GM19351 (cell line): ENCODE measurements around the gene ADSS1.

Source experiments
- ATAC-seq: cut with Tn5 transposase; IDR thresholded peaks from one replicate; pipeline ENCODE4 v1.9.1; 2021; ENCODE audit warnings: mild to moderate bottlenecking, moderate library complexity; ENCODE audit not compliant: unreplicated experiment

ADSS1 gene

DNA sequence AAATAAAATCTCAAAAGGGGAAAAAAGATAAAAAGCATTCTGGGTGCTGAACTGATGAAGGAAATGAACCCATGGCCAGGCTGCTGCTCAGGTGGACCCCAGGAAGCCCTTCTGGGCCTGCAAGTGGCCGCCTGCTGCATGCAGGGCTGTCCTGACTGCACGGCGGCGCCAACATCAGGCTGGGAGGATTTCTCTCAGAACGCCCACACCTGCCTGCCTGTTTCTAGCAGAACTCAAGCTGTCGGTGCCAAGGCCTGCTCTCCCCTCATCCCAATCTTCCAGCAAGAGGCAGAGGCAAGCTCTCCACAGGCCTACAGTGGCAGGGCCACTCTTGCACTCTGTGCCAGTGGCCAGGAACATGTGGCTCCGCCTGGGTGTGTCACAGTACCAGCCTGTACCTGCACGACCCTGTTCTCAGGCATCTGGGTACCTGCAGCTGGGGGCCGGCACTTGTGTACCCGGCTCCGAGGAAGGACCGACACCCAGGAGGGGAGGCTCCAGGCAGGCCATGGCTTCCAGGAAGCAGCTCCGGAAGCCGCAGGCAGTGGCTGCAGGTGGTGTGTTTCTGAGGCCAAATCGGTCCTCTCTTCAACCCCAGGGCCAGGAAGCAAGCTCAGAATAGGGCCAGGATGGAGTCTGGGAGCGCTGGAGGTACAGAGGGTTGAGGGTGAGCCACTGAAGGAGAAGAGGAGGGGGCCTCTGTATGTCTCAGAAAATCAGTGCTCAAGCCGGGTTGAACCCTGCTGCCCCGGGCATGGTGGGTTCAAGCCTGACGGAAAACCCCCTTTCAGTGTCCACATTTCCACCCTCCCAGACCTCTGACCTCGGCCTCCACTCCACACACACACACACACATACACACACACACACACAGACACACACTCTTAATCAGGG is 37.2 kb upstream of the ADSS1 start:
- no peak for ATAC-seq

DNA sequence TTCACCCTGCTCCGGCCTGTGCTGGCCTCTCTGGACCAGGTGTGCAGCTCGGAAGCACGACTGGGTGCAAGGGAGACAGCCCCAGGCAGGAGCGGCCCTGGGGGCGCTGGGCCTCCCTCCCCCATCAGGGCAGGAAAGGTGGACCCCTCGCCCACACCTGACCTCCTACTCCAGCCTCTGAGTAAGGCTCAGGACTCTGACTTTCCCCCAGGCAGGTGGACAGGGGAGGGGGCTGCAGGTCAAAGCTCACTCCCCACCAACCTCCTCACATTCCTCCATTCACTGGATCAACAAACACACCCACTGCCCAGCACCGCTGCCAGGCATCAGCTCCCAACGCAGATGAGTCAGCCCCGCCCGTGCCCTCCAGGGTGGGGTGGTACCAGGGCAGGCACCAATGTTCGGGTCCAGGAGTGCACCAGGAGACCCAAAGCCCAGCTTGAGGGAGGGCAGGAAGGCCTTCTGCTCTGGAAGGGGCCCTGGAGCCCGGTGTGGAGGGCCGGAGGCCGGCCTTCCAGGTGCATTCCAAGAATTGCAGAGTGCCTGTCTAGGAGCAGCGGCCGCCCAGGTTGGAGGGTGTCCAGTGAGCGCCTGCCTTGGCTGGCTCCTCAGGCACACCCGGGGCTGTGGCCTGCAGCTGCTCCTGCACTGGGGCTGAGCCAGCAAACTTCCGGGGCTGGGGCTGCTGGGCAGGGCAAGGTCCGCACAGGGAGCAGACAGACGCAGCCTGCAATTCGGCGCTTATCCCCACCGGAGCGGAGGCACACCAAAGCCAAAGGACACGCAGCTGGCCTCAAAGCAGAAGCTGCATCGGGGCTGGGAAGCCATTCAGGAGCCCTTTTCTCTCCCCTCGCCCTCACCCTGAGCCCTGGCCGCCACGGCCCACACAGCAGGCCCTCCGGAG is 36.2 kb upstream of the ADSS1 start:
- ATAC-seq, result no peak

DNA sequence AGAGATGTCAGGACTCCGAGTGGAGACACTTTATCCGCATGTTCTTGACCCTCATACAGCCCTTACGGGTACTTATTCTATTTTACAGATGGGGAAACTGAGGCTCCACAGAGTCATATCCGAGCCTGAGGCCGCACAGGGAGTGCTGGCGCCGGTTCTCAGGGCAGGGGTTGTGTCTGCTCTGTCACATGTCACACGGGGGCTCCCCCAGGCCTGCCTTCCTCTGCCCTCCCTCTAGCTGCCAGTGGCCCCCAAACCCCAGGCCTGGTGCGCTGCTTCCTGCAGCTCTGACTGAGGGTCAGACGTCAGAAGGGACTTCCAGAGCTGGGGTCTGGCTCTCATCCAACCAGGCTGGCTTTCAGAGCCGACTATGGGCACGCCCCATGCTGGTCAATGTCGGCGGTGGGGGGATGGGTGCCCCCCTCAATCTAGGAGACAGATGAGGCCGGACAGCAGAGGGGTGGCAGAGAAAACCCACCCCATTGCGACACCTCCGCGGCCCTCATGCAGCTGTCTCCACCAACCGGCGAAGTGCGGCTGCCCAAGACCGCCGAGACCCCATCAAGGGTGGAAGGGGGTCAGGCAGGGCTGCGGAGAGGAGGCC is 35.4 kb upstream of the ADSS1 start:
- no peak for ATAC-seq

DNA sequence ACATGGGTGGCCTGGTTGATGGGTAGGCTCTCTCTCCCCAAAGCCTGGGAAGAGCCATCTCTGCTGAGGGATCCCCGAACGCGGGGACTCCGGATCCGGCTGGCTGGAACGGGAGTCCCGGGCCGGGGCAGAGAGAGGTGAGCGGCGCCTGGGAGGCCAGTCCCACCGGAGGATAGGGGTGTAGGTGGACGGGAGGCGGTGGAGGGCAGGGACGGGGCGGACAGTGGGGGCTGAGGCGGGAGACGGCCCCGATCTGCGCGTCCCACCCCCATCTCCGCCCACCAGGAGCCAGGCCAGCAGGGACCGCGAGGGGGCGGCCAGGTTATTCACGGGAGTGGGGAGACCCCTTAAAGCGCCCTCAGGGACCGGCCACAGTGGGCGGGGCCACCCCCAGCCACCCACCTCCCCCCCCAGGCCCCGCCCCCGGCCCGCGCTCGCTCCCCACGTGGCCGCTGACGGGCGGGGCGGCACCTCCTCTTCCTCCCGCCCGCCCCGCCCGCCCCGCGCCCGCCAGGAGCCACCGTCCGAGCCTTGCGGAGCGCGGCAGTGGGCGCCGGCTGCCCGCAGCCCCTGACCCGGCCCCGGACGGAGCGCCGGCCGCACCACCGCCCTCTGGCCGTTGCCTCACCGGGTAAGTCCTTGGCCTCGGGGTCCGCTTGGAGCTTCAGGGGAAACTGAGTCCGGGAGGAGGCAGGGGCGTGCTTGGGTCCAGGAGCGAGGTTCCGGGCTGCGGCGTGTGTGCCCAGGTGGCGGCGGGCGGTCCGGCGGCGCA is 34.7 kb upstream of the ADSS1 start, which contains the start of gene INF2:
TSS of gene INF2 (plus strand) at position 510 of the 772 bp plus-strand sequence. CDS start 11,748 bp downstream, outside the sequence.
- no peak for ATAC-seq

DNA sequence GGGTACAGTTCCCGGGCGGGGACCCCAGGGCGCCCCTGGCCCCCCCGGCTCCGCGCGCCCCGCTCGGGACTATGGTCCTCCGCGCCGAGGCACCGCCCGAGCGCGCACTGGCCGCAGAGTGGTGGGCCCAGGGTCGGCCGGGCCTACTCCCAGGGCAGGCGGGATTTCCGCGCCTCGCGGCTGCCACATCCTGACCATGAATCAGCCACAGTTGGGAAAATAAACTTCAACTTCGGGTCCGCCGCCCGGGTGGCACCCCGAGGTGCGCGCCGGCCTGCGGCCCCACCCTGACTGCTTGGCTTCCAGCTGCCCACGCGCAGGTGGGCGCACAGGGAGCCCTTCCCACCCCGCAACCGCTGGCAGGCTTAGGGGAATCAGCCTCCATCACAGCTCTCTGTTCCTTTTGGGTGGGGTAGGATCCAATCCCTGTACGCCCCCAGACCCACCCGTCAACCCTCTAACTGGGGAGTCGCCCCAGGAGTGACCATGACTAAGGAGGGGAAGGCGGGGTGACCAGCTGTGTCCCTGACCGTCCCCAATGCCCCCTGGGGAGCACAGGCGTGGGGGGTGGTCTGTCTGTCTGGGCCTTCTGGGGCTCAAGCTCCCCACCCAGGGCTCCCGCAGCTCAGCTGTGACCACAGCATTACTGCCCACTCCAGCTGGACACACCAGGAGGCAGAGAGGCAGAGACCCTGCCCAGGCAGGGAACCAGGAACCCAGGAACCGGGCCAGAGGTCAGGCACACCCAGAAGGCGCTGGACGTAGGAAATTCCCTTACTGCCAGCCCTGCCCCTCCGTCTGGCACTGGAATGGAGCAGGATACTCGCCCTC is 33.9 kb upstream of the ADSS1 start:
- ATAC-seq, result no peak

DNA sequence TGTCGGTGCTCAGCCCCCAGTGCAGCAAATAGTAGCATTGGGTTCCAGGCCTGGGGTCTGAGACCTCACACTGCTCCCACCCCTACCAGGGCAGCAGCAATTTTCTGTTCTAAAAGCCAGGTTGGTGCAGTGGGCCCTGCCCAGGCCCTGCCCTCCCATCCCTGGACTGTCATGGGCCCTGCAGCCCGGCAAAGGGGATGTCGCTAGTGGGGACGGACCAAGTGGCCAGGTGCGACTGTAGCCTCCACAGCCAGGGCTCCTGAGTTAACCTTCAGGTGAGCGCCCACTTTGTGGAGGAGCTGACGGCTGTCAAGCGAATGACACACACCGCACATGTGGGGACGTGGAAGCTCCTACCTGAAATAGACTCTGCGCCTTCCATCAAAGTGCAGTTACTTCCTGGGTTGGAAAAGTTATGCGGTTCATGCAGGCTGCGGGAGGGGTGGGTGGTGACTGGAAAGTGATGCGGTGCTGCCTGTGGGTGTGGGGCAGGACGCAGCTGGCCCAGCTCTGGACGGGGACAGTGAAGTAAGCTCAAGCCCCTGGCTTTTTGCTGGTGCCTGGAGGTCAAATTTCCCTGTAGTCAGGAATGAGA is 33.1 kb upstream of the ADSS1 start:
- ATAC-seq, result no peak

DNA sequence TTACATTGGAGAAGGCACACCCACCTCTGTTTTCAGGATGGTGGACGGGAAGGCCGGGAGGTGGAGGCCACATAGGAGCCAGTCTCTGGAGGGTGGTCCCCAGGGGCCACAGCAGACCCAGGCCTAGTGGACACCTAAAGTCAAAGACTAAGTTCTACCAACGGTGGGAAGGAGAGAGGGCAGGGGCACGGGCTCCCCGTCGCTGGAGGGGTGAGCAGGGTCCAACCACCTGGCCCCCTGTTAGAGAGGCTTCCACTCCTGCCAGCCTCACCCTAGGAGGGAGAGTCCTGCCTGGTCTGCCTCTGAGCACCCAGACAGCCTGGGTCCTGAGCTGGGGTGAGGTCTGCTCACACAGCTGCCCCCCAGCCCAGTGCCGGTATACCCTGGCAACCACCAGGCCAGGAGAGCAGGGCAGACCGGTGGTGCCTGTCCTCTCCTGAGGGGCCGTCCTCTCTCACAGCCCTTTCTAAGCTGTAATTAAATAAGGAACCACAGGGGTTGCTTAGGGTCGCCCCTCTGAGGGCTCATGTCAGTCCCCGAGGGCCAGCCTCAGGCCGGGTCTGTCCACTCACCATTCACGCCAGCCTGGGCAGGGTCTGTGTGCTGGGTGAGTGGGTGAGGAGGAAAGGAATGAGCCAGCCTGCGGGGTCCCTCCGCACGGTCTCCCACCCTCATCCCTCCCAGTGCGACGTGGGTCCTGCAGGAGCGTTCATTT is 32.3 kb upstream of the ADSS1 start:
- no peak for ATAC-seq

DNA sequence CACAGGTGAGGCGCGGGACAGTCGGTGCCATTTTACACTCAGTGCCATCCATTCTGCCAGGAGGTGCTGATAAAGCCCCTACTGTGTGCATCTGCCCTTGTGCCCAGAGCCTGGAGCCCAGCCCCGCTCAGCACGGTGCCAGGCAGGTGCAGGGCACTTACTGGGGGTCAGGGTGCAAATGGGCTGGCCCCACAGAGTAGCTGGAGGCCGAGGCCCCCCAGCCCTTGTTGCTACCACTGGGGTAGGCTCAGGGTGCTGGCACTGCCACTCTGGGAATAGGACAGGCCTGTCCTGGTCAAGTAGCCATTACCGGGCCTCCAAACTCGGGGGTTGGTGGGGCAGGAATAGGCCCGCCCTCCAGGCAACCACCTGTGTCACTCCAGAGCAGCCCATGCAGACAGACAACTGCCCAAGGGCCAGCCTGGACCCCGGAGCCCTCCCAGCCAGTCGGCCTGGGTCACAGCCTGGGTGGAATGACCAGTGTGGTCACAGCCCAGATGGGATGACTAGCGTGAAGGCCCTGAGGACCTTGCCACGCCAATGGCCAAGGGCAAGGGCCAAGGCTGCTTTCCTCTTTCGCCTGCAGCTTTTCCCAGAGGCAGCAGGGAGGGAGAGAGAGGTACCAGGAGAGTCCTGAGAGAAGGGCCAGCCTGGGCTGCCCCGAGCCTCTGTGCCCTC is 31.6 kb upstream of the ADSS1 start:
- no peak for ATAC-seq

DNA sequence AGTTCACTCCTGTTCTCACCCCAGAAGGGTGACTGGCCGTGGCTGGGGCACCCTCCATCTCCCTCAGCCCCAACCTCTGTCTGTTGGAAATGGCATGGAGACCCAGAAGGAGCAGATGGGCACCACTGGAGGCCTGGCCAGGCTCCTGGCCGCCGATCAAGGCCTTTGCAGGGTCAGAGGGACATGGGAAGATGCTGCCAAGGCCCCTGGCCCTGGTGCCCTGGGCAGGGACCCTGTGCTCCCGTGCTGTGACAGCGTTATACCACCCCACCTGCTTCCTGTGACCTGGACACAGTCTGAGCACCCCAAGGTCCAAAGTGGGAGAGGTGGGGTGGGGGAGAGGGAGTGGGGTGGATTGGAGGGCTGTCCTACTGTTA is 31.1 kb upstream of the ADSS1 start:
- ATAC-seq, result no peak

DNA sequence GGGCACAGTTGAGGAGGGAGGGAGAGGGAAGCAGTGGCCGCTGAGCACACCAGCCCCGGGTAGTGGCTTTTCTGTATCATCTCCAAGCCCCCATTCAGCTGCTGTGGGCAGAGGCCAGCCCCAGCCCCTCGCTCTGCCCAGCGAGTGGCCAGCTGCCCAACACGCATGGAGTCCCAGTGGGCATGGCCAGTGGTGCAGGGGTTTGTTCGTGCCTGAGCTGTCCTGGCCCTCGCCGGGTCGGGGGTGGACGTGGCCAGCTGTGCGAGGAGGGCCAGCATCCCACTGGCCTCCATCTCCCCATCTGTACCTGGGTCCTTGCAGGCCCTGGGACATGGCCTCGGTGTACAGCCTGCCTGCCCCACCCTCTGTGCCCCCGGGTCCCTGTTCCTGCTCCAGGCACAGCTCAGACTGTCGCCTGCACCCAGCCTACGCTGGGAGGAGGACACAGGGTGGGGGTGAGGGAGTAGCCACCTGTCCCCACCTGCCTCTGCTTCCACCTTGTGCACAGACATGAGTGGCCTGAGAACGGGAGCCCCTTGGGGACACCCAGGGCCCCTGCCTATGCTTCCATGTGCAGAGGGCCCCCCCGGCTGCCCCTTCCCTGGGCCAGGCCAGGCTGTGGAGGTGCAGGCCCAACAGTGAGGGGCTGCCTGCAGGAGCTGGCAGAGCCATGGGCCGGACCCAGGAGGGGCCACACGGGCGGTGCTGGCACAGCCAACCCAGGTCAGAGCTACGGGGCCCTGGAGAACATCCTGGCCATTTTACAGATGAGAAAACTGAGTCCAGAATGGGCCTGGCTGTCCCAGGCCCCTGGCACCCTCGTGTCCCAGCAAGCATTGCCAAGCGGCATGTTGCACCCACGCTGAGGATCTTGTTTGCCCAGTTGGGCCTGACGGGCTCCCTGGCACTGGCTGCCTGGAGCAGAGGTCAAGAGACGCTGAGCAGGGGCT is 30.3 kb upstream of the ADSS1 start:
- no peak for ATAC-seq

DNA sequence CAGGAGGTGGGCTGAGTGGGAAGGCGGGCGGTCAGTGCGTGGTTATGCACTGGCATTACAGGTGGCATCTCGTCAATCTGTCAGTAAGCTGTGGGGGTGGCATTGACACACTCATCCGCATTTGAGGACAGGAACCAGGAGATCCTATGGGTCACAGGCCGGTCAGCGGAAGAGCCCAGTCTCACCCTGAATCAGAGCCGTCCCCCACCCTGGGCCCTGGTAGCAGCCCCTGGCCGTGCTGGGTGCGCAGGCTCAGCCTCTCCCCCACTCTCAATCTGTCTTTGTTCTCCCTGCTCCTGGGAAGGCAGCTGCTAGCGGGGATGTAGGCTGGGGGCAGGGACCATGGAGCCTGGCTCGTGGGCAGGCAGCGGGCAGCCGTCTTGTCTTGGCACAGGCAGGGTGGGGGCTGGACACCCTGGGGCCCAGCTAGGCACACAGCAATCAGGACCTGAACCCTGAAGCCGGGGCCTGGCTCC is 29.5 kb upstream of the ADSS1 start:
- ATAC-seq, result no peak

DNA sequence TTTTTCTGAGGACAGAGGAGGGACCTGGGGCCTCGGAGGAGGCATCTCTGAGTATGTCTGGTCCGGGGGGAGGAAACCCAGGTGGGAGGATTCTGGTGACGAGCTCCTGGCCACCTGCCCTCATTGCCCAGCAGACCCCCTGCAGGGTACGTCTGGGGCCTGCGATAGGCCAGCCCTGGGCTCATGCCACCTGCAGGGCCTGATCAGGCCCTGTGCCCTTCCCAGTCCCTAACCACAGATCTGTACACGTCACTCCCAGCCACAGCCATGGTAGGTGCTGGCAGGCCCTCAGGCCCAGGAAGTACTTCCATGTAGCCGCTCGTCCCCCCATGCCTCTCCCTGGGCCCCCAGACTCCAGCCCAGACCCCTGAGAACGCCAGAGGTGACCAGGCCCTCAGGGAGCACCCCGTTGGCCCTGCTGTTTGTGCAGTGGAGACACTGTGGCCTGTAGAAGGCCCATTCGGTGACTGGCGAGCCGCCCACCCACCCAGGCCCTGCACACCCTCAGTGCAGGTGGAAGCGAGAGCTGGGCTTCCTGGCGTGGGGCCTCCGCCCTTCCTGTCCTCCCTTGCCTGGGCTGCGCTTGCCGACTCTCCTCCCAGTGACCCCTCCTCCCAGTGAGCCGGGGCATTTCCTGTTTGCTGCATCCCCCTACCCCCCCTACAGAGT is 28.9 kb upstream of the ADSS1 start:
- no peak for ATAC-seq

DNA sequence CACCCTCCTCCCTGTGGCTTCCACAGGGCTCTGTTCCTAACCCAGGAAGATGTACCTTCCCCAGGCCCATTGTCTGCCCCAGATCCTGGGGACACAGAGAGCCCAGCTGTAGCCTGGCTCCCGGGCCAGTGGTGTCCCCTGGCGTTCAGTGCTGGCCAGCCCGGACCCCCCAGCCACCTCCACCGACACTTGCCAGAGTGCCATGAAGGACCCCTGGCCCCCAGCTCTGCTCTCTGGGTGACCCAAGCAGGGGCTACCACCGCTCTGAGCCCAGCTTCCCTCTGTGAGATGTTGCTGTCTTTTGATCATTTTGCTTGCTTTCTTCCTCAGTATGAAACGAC is 28.4 kb upstream of the ADSS1 start:
- ATAC-seq, result no peak

DNA sequence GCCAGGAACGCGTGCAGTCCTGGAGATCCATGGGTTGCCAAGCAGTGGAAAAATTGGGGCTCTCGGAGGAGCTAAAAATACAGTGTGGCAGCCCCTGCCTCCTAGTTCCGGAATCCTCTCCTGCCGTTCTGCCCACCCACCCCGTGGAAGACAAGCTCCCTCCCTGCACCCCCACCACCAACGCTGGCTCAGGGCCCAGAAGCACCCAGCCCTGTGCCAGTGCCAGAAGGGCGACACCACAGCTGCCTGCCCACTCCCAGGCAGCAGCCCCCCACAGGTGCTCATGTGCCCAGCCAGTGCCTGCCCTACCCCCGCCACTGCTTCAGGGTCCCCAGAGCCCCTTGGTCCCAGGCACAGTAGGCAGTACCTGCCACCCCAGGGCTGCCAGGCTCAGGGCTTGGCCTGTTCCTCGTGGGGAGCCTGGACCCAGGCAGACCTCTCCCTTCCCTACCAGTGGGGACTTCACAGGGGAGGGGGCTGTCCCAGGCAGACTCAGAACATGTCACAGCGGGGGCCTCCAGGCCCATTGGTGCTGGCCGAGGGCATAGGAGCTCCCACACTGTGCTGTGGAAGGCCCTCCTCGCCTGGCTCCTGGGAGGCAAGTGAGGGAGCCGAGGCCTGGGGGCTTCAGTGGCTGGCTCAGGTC is 27.2 kb upstream of the ADSS1 start:
- no peak for ATAC-seq

DNA sequence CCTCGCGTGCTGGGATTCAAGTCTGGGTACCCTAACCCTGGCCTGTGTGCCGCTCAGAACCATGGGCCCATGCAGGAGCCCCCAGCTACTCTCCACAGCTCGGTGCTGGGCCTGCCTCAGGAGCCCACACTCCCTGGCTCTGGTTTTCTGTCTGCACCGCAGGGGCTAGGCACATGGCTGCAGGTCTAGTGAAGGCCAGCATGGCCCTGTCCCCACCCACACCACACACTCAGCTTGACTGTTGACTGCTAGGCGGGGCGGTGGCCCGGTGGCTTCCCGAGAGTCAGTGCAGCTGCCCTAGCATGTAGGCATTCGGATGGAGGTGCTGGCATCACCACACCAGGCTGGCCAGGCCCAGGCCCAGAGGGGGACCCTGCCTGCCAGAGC is 26.7 kb upstream of the ADSS1 start:
- ATAC-seq, result no peak
